Measurements from ENCODE around the gene SUMO1. TPM values are rescaled to one million over a fixed set of nuclear protein-coding genes. Genes with fewer than 3 reads are reported as not detected.

The SUMO1 gene
- total and polyA plus RNA-seq, 2 of the 8 experiments (the other 6 are each of a cell fraction or from before 2014, with no cell fraction given): 108 to 238 TPM

DNA sequence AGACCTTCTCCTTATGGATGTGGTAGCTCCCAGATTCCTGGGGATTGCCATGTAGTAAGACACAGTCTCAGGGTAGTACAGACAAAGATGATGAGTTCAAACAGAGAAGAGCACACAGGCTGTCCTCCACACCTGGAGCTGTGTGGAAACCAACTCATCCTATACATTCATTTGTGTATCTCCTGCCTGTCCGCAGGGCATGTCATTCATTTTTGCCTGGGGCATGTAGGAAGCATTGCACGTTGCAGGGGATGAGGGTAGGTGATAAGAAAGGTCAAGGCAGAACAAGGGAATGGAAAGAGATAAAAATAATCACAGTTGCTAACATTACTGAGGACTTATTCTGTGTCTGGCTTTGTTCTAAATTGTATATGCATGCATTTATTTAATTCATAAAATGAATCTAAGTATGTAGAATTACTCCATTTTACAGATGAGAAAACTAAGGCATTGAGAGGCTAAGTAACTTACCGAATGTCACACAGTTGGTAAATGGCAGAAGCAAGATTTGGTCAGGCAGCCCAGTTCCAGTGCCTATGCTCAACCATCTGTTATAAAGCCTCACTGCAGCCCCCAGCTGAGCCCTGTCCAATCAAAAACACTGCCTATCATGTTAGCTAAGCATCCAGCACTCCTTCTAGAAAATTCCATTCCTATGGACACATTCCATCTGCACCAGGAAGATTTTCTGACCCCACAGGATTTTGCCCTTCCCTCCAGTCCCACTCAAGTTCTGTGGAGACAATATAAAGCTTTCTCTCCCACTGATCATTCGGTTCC, 81.0 kb downstream of the SUMO1 start:
- Histone ChIP-seq H4K8ac (ENCODE audit: extremely low read depth, insufficient read depth, low read length) (no peak overlapping the region), H2BK15ac (ENCODE audit: low read length) (no peak overlapping the region), H3K4me3 (ENCODE audit: extremely low read depth in 1 of 4, insufficient read depth in 2 of 4, low read depth in 3 of 4, low read length in 4 of 4) (no peak overlapping the region), H3K4me1 (replicated peaks in 1 of 4; ENCODE audit: control insufficient read depth in 3 of 4, insufficient read depth in 4 of 4, low read length in 3 of 4) (no peaks in the 10 kb centered on the region), H2BK120ac (replicated peaks; ENCODE audit: low read depth, low read length) (no peak overlapping the region), H3K36me3 (ENCODE audit: control insufficient read depth in 2 of 4, insufficient read depth in 4 of 4, low read length in 3 of 4) (no peaks in the 10 kb centered on the region), H3K23ac (ENCODE audit: insufficient read length) (no peak overlapping the region), H3K9ac (replicated peaks in 1 of 4; ENCODE audit: extremely low read depth in 1 of 4, low read depth in 3 of 4, low read length in 3 of 4) (no peak overlapping the region), H2AK5ac (ENCODE audit: low read depth, low read length) (no peak overlapping the region), H3K56ac (replicated peaks; ENCODE audit: insufficient read length, low read depth, low read length) (no peak overlapping the region), H3K9me3 (ENCODE audit: insufficient read depth in 2 of 2, low read depth in 1 of 2, low read length in 1 of 2) (no peaks in the 10 kb centered on the region), H3K27ac (ENCODE audit: low read depth, low read length) (no peak overlapping the region), H3K79me2 (ENCODE audit: control insufficient read depth in 1 of 2, insufficient read depth in 2 of 2, low read length in 2 of 2) (no peaks in the 10 kb centered on the region), H2BK5ac (ENCODE audit: low read depth, low read length) (no peak overlapping the region), H3K4me2 (ENCODE audit: insufficient read depth in 1 of 2, low read depth in 2 of 2, low read length in 2 of 2) (no peak overlapping the region), H3K23me2 (ENCODE audit: low read depth, low read length) (no peaks in the 10 kb centered on the region), H3K4ac (replicated peaks; ENCODE audit: insufficient read length, low read depth, low read length) (no peak overlapping the region), H3K27me3 (replicated peaks in 1 of 4; ENCODE audit: control insufficient read depth in 3 of 4, extremely low read depth in 1 of 4, insufficient read depth in 3 of 4, low read length in 3 of 4) (no peaks in the 10 kb centered on the region), H3K79me1 (ENCODE audit: low read depth, low read length) (no peaks in the 10 kb centered on the region), H2BK20ac (ENCODE audit: low read length) (no peak overlapping the region), H3K14ac (ENCODE audit: insufficient read length) (no peak overlapping the region), H2AFZ (ENCODE audit: low read length) (no peak overlapping the region), H4K91ac (replicated peaks; ENCODE audit: insufficient read length, low read length) (no peak overlapping the region), H2BK12ac (ENCODE audit: low read depth, low read length) (no peak overlapping the region), H4K5ac (ENCODE audit: insufficient read length, low read depth, low read length) (no peak overlapping the region), H4K20me1 (replicated peaks in 1 of 2; ENCODE audit: control insufficient read depth in 1 of 2, insufficient read depth in 2 of 2, low read length in 2 of 2) (no peaks in the 10 kb centered on the region), H3K18ac (ENCODE audit: extremely low read depth, low read length) (no peak overlapping the region)
- ChIA-PET CTCF (ENCODE audit: partially characterized antibody) (interaction anchor here (0.9 to 3.0 kb wide), 7 partner anchors 8 to 360 kb away, joined by 3 to 13 read pairs (median 4); no protein-coding TSS in a partner anchor), POLR2A (ENCODE audit: partially characterized antibody) (no interaction called here)
- TF ChIP-seq RFX5 (IDR thresholded peaks at IDR 0.05; ENCODE audit: borderline replicate concordance, low read depth, low read length): no peak
- WGBS, 2 experiments (ENCODE audit: extremely low coverage in 1 of 2, insufficient coverage in 1 of 2, insufficient read length in 1 of 2, insufficient replicate concordance in 2 of 2, low coverage in 1 of 2, low lambda C conversion rate in 2 of 2, missing lambda C conversion rate in 1 of 2): 88% methylated on average over 4 of the region's 4 CpGs; no CpG with 5 or more reads in 1 of the 2 experiments
- no peak for FAIRE-seq
- no peak for DNase-seq (ENCODE audit: low read depth in 1 of 2, low spot score in 2 of 2)

Small RNA genes within 50 kb of the gene (small RNA-seq; reads per million reads assigned to genes)
- gene AC079354.2 (ENCODE audit: insufficient read depth) (not detected), gene RF00575 (ENCODE audit: insufficient read depth) (not detected), gene SNORD70 (ENCODE audit: insufficient read depth) (230 reads per million, percentile 98 among the genes with 10 or more reads in this experiment)

Other genes starting within 250 kb of the SUMO1 start
- gene FZD7, start 204.7 kb downstream of the SUMO1 start, total RNA-seq (2021; fragmentation: NEBNext Ultra II Directional; extraction: Animal tissue kit (Norgen Biotek cat#: 25700)): 246 TPM in 2 replicates
- gene FZD7, start 204.7 kb downstream of the SUMO1 start, polyA plus RNA-seq (2011; rRNA removed): 176 and 280 TPM in 2 replicates
- gene KIAA2012, start 165.3 kb downstream of the SUMO1 start, total RNA-seq (2021; fragmentation: NEBNext Ultra II Directional; extraction: Animal tissue kit (Norgen Biotek cat#: 25700)): not detected in 2 replicates
- 0.02 TPM in 1 of 2 replicates, not detected in the other for gene KIAA2012, start 165.3 kb downstream of the SUMO1 start, polyA plus RNA-seq (2011; rRNA removed)
- gene NOP58, start 27.2 kb upstream of the SUMO1 start, total RNA-seq (2021; fragmentation: NEBNext Ultra II Directional; extraction: Animal tissue kit (Norgen Biotek cat#: 25700)): 128 and 133 TPM in 2 replicates
- gene NOP58, start 27.2 kb upstream of the SUMO1 start, polyA plus RNA-seq (2011; rRNA removed): 38.9 and 41.5 TPM in 2 replicates
- 15.9 and 19.8 TPM in 2 replicates for gene BMPR2, start 137.7 kb upstream of the SUMO1 start, total RNA-seq (2021; fragmentation: NEBNext Ultra II Directional; extraction: Animal tissue kit (Norgen Biotek cat#: 25700))
- 3.5 and 5.5 TPM in 2 replicates for gene BMPR2, start 137.7 kb upstream of the SUMO1 start, polyA plus RNA-seq (2011; rRNA removed)